GM21447 (cell line): Measurements from ENCODE around the gene SNX18.
"Not testable (repeated sequence)": the region's sequence is repeated elsewhere in the genome, so short reads cannot be mapped to it uniquely, and the experiment has no call there.

ENCODE experiments used
- ATAC-seq: cut with Tn5 transposase; IDR thresholded peaks from one replicate; pipeline ENCODE4 v1.9.1; 2021; ENCODE audit not compliant: unreplicated experiment

Gene SNX18

GRCh38 chr5:54519509-54519876, 1.9 kb downstream of the SNX18 start:
- ATAC-seq: no peak

GRCh38 chr5:54520438-54520846, 2.9 kb downstream of the SNX18 start:
- no peak for ATAC-seq

- ATAC-seq: no peak
Observed at GRCh38 chr5:54520940-54521339, 3.4 kb downstream of the SNX18 start.

GRCh38 chr5:54521856-54522479, 4.4 kb downstream of the SNX18 start:
- ATAC-seq: no peak

GRCh38 chr5:54523534-54523933, 6.0 kb downstream of the SNX18 start:
- ATAC-seq: no peak

GRCh38 chr5:54524082-54524481, 6.5 kb downstream of the SNX18 start:
- no peak for ATAC-seq

- ATAC-seq: no peak
Observed at GRCh38 chr5:54524704-54525103, 7.1 kb downstream of the SNX18 start.

GRCh38 chr5:54525261-54525660, 7.7 kb downstream of the SNX18 start:
- ATAC-seq: no peak

GRCh38 chr5:54525692-54526091, 8.1 kb downstream of the SNX18 start:
- no peak for ATAC-seq

- no peak for ATAC-seq
Observed at GRCh38 chr5:54526604-54527288, 9.2 kb downstream of the SNX18 start.

- no peak for ATAC-seq
Observed at GRCh38 chr5:54528633-54529209, 11.2 kb downstream of the SNX18 start.

GRCh38 chr5:54529565-54529964, 12.0 kb downstream of the SNX18 start:
- ATAC-seq: no peak

- no peak for ATAC-seq
Observed at GRCh38 chr5:54531546-54531945, 14.0 kb downstream of the SNX18 start.

- ATAC-seq: no peak
Observed at GRCh38 chr5:54533541-54534190, 16.1 kb downstream of the SNX18 start.

- ATAC-seq: no peak
Observed at GRCh38 chr5:54534191-54535004, 16.8 kb downstream of the SNX18 start.

- no peak for ATAC-seq
Observed at GRCh38 chr5:54535149-54535844, 17.7 kb downstream of the SNX18 start.

- ATAC-seq: not testable (repeated sequence)
Observed at GRCh38 chr5:54536375-54536774, 18.8 kb downstream of the SNX18 start.

GRCh38 chr5:54536861-54537260, 19.3 kb downstream of the SNX18 start:
- not testable (repeated sequence) for ATAC-seq

GRCh38 chr5:54537725-54538124, 20.2 kb downstream of the SNX18 start:
- no peak for ATAC-seq

GRCh38 chr5:54538156-54538555, 20.6 kb downstream of the SNX18 start:
- ATAC-seq: no peak

GRCh38 chr5:54539001-54539400, 21.4 kb downstream of the SNX18 start:
- ATAC-seq: no peak
